Activated CD8-positive, alpha-beta memory T cell treated with anti-CD3 and anti-CD28 coated beads, Interleukin-2, amount 50 U/mL, for 24 hours (primary cell): ENCODE measurements around the gene CD59.
"Not testable (repeated sequence)": the region's sequence is repeated elsewhere in the genome, so short reads cannot be mapped to it uniquely, and the experiment has no call there.

ENCODE experiments used
- DNase-seq: peaks from one replicate; pipeline ENCODE4 v3.0.0-alpha.2; 2020; ENCODE audit errors: extremely low read depth

Gene CD59

GRCh38 chr11:33692541-33692940 is 43.7 kb downstream of the CD59 start:
- DNase-seq = no peak

- DNase-seq = no peak
These were observed 44.2 kb downstream of the CD59 start for GRCh38 chr11:33692013-33692504.

GRCh38 chr11:33691066-33691864 is 45.0 kb downstream of the CD59 start:
- no peak for DNase-seq

- no peak for DNase-seq
These were observed 45.7 kb downstream of the CD59 start for GRCh38 chr11:33690290-33691065.

GRCh38 chr11:33689501-33689900 is 46.7 kb downstream of the CD59 start:
- DNase-seq = no peak

- no peak for DNase-seq
These were observed 47.1 kb downstream of the CD59 start for GRCh38 chr11:33689085-33689484.

- no peak for DNase-seq
These were observed 48.3 kb downstream of the CD59 start for GRCh38 chr11:33687733-33688479.

GRCh38 chr11:33685082-33685481 is 51.1 kb downstream of the CD59 start:
- DNase-seq = no peak

GRCh38 chr11:33684003-33684706 is 52.1 kb downstream of the CD59 start:
- DNase-seq = no peak

- no peak for DNase-seq
These were observed 53.8 kb downstream of the CD59 start for GRCh38 chr11:33682446-33682845.

- DNase-seq = no peak
These were observed 54.2 kb downstream of the CD59 start for GRCh38 chr11:33682019-33682418.

GRCh38 chr11:33678616-33679015 is 57.6 kb downstream of the CD59 start:
- not testable (repeated sequence) for DNase-seq

- DNase-seq = no peak
These were observed 62.0 kb downstream of the CD59 start for GRCh38 chr11:33674035-33674814.

- DNase-seq = no peak
These were observed 64.0 kb downstream of the CD59 start for GRCh38 chr11:33672273-33672672.

- no peak for DNase-seq
These were observed 65.8 kb downstream of the CD59 start for GRCh38 chr11:33670250-33671011.

GRCh38 chr11:33669598-33670249 is 66.5 kb downstream of the CD59 start:
- DNase-seq = no peak

GRCh38 chr11:33668951-33669596 is 67.1 kb downstream of the CD59 start:
- no peak for DNase-seq

- no peak for DNase-seq
These were observed 67.8 kb downstream of the CD59 start for GRCh38 chr11:33668468-33668825.

GRCh38 chr11:33667819-33668467 is 68.3 kb downstream of the CD59 start:
- DNase-seq = no peak
